IPS-18a (cell line): ENCODE data around the gene ISOC2.
"Not testable (repeated sequence)": the region's sequence is repeated elsewhere in the genome, so short reads cannot be mapped to it uniquely, and the experiment has no call there.

Source experiments
- H3K27ac ChIP-seq: one replicate; pipeline ENCODE4 v1.5.1; 2013; ENCODE audit warnings: low read length
- H3K27me3 ChIP-seq: one replicate; pipeline ENCODE4 v1.6.1; 2013; ENCODE audit warnings: mild to moderate bottlenecking, low read length; ENCODE audit not compliant: control insufficient read depth, insufficient read depth
- H3K36me3 ChIP-seq: one replicate; pipeline ENCODE4 v1.6.1; 2013; ENCODE audit warnings: low read depth, low read length; ENCODE audit not compliant: control insufficient read depth
- H3K4me1 ChIP-seq: one replicate; pipeline ENCODE4 v1.6.1; 2013; ENCODE audit warnings: low read depth, low read length; ENCODE audit not compliant: control insufficient read depth
- H3K4me3 ChIP-seq: one replicate; pipeline ENCODE4 v1.5.1; 2013; ENCODE audit warnings: low read length
- H3K9ac ChIP-seq: one replicate; pipeline ENCODE4 v1.6.1; 2013; ENCODE audit warnings: mild to moderate bottlenecking, low read length, moderate library complexity
- H3K9me3 ChIP-seq: one replicate; pipeline ENCODE4 v1.6.1; 2013; ENCODE audit warnings: low read depth, low read length; ENCODE audit not compliant: control insufficient read depth

ISOC2 gene

GRCh38 chr19:55423225-55424005, 38.0 kb downstream of the ISOC2 start:
- Histone ChIP-seq H3K36me3 (no peaks in the 10 kb centered on the region), H3K9me3 (no peaks in the 10 kb centered on the region), H3K9ac (no peak overlapping the region), H3K27ac (no peak overlapping the region), H3K27me3 (peaks cover 5% of the 10 kb centered on the region), H3K4me3 (no peak overlapping the region), H3K4me1 (no peaks in the 10 kb centered on the region)

- not testable (repeated sequence) for H3K9me3 ChIP-seq, H3K4me1 ChIP-seq, H3K9ac ChIP-seq, H3K27me3 ChIP-seq, H3K27ac ChIP-seq, H3K4me3 ChIP-seq, H3K36me3 ChIP-seq
Measured at GRCh38 chr19:55421281-55421680, 40.2 kb downstream of the ISOC2 start.

GRCh38 chr19:55419624-55420236, 41.7 kb downstream of the ISOC2 start:
- Histone ChIP-seq H3K27ac (no peak overlapping the region), H3K9me3 (no peaks in the 10 kb centered on the region), H3K4me1 (peaks cover 4% of the 10 kb centered on the region)

GRCh38 chr19:55419103-55419502, 42.3 kb downstream of the ISOC2 start:
- peaks cover 4% of the 10 kb centered on the region for H3K4me1 ChIP-seq
- H3K36me3 ChIP-seq: no peaks in the 10 kb centered on the region

More at GRCh38 chr19:55419624-55420236, 41.7 kb downstream of the ISOC2 start:
- no peaks in the 10 kb centered on the region for H3K36me3 ChIP-seq
- H3K4me3 ChIP-seq: no peak overlapping the region
- no peak overlapping the region for H3K9ac ChIP-seq
- peaks cover 9% of the 10 kb centered on the region for H3K27me3 ChIP-seq

GRCh38 chr19:55418185-55418584, 43.3 kb downstream of the ISOC2 start:
- H3K4me3 ChIP-seq: no peak overlapping the region

More at GRCh38 chr19:55419103-55419502, 42.3 kb downstream of the ISOC2 start:
- Histone ChIP-seq H3K9ac (no peak overlapping the region), H3K9me3 (no peaks in the 10 kb centered on the region), H3K27ac (no peak overlapping the region), H3K27me3 (peaks cover 9% of the 10 kb centered on the region), H3K4me3 (no peak overlapping the region)

GRCh38 chr19:55410168-55410567, 51.3 kb downstream of the ISOC2 start:
- H3K9ac ChIP-seq: no peak overlapping the region
- no peak overlapping the region for H3K4me3 ChIP-seq
- H3K9me3 ChIP-seq: no peaks in the 10 kb centered on the region
- H3K4me1 ChIP-seq: peaks cover 19% of the 10 kb centered on the region
- no peaks in the 10 kb centered on the region for H3K27me3 ChIP-seq
- H3K27ac ChIP-seq: no peak overlapping the region
- peaks cover 16% of the 10 kb centered on the region for H3K36me3 ChIP-seq

More at GRCh38 chr19:55418185-55418584, 43.3 kb downstream of the ISOC2 start:
- Histone ChIP-seq H3K27ac (no peak overlapping the region), H3K9me3 (no peaks in the 10 kb centered on the region), H3K9ac (no peak overlapping the region), H3K36me3 (no peaks in the 10 kb centered on the region), H3K4me1 (peaks cover 4% of the 10 kb centered on the region), H3K27me3 (peaks cover 9% of the 10 kb centered on the region)

GRCh38 chr19:55409179-55409578, 52.3 kb downstream of the ISOC2 start:
- not testable (repeated sequence) for H3K9ac ChIP-seq, H3K4me3 ChIP-seq, H3K27me3 ChIP-seq, H3K27ac ChIP-seq, H3K9me3 ChIP-seq
- H3K36me3 ChIP-seq: peaks cover 24% of the 10 kb centered on the region
- H3K4me1 ChIP-seq: peaks cover 19% of the 10 kb centered on the region

- Histone ChIP-seq H3K4me1 (peaks cover 19% of the 10 kb centered on the region), H3K36me3 (peaks cover 29% of the 10 kb centered on the region), H3K9ac (peak overlapping the region; percentile 46), H3K27ac (peak overlapping the region; percentile 93), H3K27me3 (no peaks in the 10 kb centered on the region), H3K9me3 (no peaks in the 10 kb centered on the region), H3K4me3 (peak overlapping the region; percentile 45)
Measured at GRCh38 chr19:55408533-55408872, 52.9 kb downstream of the ISOC2 start.

GRCh38 chr19:55407800-55408532, 53.5 kb downstream of the ISOC2 start:
- Histone ChIP-seq H3K36me3 (peaks cover 34% of the 10 kb centered on the region), H3K9me3 (no peaks in the 10 kb centered on the region), H3K4me1 (peaks cover 19% of the 10 kb centered on the region), H3K27ac (peak overlapping the region; percentile 94), H3K4me3 (peak overlapping the region; percentile 82), H3K27me3 (no peaks in the 10 kb centered on the region), H3K9ac (peak overlapping the region; percentile 86)

- H3K4me3 ChIP-seq: peak within 1 kb of the TSS; percentile 82
- peaks cover 39% of the 10 kb centered on the region for H3K36me3 ChIP-seq
- H3K9ac ChIP-seq: peak within 1 kb of the TSS; percentile 86
- H3K9me3 ChIP-seq, H3K27me3 ChIP-seq: not testable (repeated sequence)
- H3K27ac ChIP-seq: peak within 1 kb of the TSS; percentile 94
- peaks cover 19% of the 10 kb centered on the region for H3K4me1 ChIP-seq
Measured at GRCh38 chr19:55407550-55407799, 54.0 kb downstream of the ISOC2 start, which contains the start of gene UBE2S. TSS of gene UBE2S (minus strand) at chr19:55407788. CDS start at chr19:55407589, 199 bp downstream.

GRCh38 chr19:55406826-55407549, 54.5 kb downstream of the ISOC2 start:
- Histone ChIP-seq H3K4me1 (peaks cover 19% of the 10 kb centered on the region), H3K27ac (no peak overlapping the region), H3K9ac (peak overlapping the region; percentile 86), H3K4me3 (peak overlapping the region; percentile 82), H3K27me3 (no peaks in the 10 kb centered on the region), H3K36me3 (peaks cover 44% of the 10 kb centered on the region), H3K9me3 (no peaks in the 10 kb centered on the region)
